ENCODE data around the gene NTM. TPM values are rescaled to one million over a fixed set of nuclear protein-coding genes. Genes with fewer than 3 reads are reported as not detected.

Gene NTM
- total RNA-seq, 1 experiment from 2014 or later: not detected

- TF ChIP-seq CTCF (IDR thresholded peaks at IDR 0.05 in 2 of 3, conservative IDR thresholded peaks at IDR 0.05 in 1 of 3; ENCODE audit: borderline replicate concordance in 1 of 3, insufficient read depth in 1 of 3, low read depth in 2 of 3, low read length in 2 of 3) (no peak), EZH2phosphoT487 (IDR thresholded peaks at IDR 0.05; ENCODE audit: borderline replicate concordance) (no peak), ATF3 (IDR thresholded peaks at IDR 0.05) (no peak), SRF (IDR thresholded peaks at IDR 0.05; ENCODE audit: low read depth) (no peak), ELF1 (IDR thresholded peaks at IDR 0.05; ENCODE audit: borderline replicate concordance, low read depth) (no peak), JUND (IDR thresholded peaks at IDR 0.05) (no peak)
Observed at GRCh38 chr11:132101881-132102280, 731.5 kb downstream of the NTM start (continued).

- no TSS peak for BruUV-seq (replicated peaks)
- H3K4me1 ChIP-seq (ENCODE audit: control insufficient read depth in 1 of 2, insufficient read depth in 2 of 2, low read length in 2 of 2): no peaks in the 10 kb centered on the region
- H3K9ac ChIP-seq (ENCODE audit: low read length): no peak overlapping the region
- no peaks in the 10 kb centered on the region for H3K27me3 ChIP-seq (ENCODE audit: insufficient read depth, low read length)
- no peak overlapping the region for H3K4me3 ChIP-seq (replicated peaks in 1 of 2; ENCODE audit: low read depth in 1 of 2, low read length in 2 of 2)
- no peak overlapping the region for H2AFZ ChIP-seq (ENCODE audit: low read depth, low read length, poor library complexity, severe bottlenecking)
- H3K4me2 ChIP-seq (ENCODE audit: low read length): no peak overlapping the region
- ChIA-PET RAD21 (ENCODE audit: low non-redundant PET in 1 of 2, low total read pairs in 2 of 2, uncharacterized antibody in 2 of 2, unreplicated experiment in 2 of 2) (no interaction called here), CTCF (no interaction called here), POLR2A (no interaction called here)
- intact Hi-C loops (cut with micrococcal nuclease): no loop called here
- peaks cover 0 to 14% of the 10 kb centered on the region in 2 experiments; a peak in 2 of 4 replicates for H3K9me3 ChIP-seq (ENCODE audit: control insufficient read depth in 1 of 2, insufficient read depth in 1 of 2, low read depth in 1 of 2, low read length in 2 of 2)
- H3K27ac ChIP-seq (ENCODE audit: low read depth, low read length): no peak overlapping the region
- DNase-seq (ENCODE audit: low read depth, low spot score) (no peak), ATAC-seq (no peak)
- H3K79me2 ChIP-seq (ENCODE audit: insufficient read depth, low read length): no peaks in the 10 kb centered on the region
- TF ChIP-seq JUND (IDR thresholded peaks at IDR 0.05): no peak
- TF ChIP-seq RAD21 (IDR thresholded peaks at IDR 0.05; ENCODE audit: low read depth): no peak
- TF ChIP-seq FOSL1 (IDR thresholded peaks at IDR 0.05; ENCODE audit: low read depth): no peak
- no peak for TF ChIP-seq POLR2A (IDR thresholded peaks at IDR 0.05; ENCODE audit: borderline replicate concordance, extremely low read depth, insufficient read depth, insufficient read length)
- no peak for TF ChIP-seq CEBPB (IDR thresholded peaks at IDR 0.05; ENCODE audit: low read depth)
- TF ChIP-seq ZFX (IDR thresholded peaks at IDR 0.05): no peak
- no peaks in the 10 kb centered on the region for H3K36me3 ChIP-seq (ENCODE audit: control insufficient read depth in 1 of 2, insufficient read depth in 2 of 2, low read length in 2 of 2)
- no peaks in the 10 kb centered on the region for H4K20me1 ChIP-seq (ENCODE audit: insufficient read depth)
- H3K9me2 ChIP-seq (ENCODE audit: insufficient read depth): no peaks in the 10 kb centered on the region
Observed at GRCh38 chr11:132103021-132103420, 732.6 kb downstream of the NTM start.

Measured in HCT116 (cell line).